ENCODE measurements around the gene LDB2.
"Not testable (repeated sequence)": the region's sequence is repeated elsewhere in the genome, so short reads cannot be mapped to it uniquely, and the experiment has no call there.

Gene LDB2

DNA sequence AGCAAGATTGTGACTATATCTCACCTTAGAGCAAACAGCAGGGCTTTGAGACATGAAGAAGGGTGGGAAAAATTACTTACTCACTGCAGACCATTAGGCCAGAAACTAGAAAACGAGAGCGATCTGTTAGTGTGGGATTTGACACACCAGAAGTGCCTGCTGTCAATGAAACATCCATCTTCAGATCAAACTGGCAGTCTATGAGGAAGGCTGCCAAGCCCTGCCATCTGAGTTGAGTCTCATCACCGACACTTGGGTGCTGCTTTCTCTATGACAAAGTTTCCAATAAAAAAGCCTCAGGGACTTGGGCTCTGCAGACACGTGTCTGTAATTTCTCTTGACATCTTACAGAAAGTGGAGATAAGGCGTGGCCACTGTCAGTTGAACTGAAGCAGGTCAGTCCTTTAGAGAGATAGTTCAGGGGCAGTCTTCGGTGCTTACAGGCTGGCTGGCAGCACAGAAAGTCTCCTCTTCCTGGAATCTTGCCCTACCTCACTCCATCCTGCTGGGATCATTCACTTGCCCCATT, 40.1 kb upstream of the LDB2 start:
- no peaks in the 10 kb centered on the region for H3K4me1 ChIP-seq (ENCODE audit: low read length)
- H3K4me3 ChIP-seq (ENCODE audit: low read length), result no peak overlapping the region
- H3K36me3 ChIP-seq (replicated peaks; ENCODE audit: insufficient read depth, low read length), result no peaks in the 10 kb centered on the region
- H3K9me2 ChIP-seq (replicated peaks; ENCODE audit: insufficient read depth, low read length), result no peaks in the 10 kb centered on the region
- H3K9me3 ChIP-seq (replicated peaks; ENCODE audit: insufficient read depth, low read length), result no peaks in the 10 kb centered on the region
- no peaks in the 10 kb centered on the region for H4K20me1 ChIP-seq (ENCODE audit: insufficient read depth, low read length)
- no peak overlapping the region for H3K27ac ChIP-seq (ENCODE audit: low read length)
- H3K27me3 ChIP-seq (replicated peaks; ENCODE audit: insufficient read depth, low read length), result no peaks in the 10 kb centered on the region
- no peak overlapping the region for H3K9ac ChIP-seq (ENCODE audit: low read length)
- no peaks in the 10 kb centered on the region for H3F3A ChIP-seq (ENCODE audit: insufficient read depth, low read length)
- H3K4me2 ChIP-seq (ENCODE audit: low read depth, low read length), result no peak overlapping the region
- no peak for DNase-seq
- no peaks in the 10 kb centered on the region for H3K79me2 ChIP-seq (ENCODE audit: low read length)
- no peak for TF ChIP-seq EZH2 (optimal IDR thresholded peaks at IDR 0.05; ENCODE audit: low read depth, low read length)
- TF ChIP-seq, protein P1, sequence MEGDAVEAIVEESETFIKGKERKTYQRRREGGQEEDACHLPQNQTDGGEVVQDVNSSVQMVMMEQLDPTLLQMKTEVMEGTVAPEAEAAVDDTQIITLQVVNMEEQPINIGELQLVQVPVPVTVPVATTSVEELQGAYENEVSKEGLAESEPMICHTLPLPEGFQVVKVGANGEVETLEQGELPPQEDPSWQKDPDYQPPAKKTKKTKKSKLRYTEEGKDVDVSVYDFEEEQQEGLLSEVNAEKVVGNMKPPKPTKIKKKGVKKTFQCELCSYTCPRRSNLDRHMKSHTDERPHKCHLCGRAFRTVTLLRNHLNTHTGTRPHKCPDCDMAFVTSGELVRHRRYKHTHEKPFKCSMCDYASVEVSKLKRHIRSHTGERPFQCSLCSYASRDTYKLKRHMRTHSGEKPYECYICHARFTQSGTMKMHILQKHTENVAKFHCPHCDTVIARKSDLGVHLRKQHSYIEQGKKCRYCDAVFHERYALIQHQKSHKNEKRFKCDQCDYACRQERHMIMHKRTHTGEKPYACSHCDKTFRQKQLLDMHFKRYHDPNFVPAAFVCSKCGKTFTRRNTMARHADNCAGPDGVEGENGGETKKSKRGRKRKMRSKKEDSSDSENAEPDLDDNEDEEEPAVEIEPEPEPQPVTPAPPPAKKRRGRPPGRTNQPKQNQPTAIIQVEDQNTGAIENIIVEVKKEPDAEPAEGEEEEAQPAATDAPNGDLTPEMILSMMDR (IDR thresholded peaks at IDR 0.05; ENCODE audit: low read length), result no peak
- no peak overlapping the region for H2AFZ ChIP-seq (ENCODE audit: low read length)

DNA sequence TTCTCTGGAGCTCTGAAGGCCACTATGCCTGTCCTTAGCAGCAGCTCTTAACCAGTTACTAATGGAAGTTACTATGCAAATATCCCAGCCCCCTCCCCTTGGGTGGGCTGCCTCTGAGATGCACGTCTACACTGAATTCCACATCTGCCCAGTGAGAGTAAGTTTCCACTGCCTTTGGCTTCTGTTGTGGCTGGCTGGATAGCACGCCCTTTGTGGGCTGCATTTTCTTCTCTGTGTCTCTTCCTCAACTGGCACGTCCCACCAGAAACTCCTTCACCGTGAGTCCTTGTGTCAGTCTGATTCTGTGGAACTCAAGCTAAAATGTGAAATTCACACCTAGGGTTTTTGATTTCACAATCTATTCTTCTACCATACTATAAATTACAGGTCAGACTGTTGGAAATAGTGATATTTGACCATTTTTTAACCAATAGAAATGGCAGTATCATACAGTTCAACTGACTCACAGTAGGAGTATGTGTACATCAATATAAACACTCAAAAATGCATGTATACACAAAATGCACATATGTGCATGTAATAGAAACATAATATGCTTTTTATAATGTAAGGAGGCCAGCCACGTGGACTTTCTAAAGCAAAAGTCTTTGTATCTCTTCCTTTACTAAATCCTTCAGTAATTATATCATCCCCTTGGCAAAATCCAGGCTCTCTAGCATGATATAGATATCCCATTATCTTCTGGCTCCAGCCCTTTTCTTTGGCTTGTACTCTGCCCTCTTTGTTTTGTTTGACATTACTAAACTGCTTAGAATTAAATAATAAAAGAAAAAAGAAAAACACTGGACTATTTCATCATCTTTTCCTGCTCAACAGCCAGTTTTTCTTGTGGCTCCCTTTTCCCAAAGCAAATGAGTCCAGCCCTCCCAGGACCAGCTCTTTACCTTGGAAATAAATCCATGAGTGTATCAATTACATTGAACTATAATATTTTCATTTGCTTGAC, 33.2 kb upstream of the LDB2 start:
- H2AFZ ChIP-seq (ENCODE audit: low read length), result no peak overlapping the region
- no peak overlapping the region for H3K4me2 ChIP-seq (ENCODE audit: low read depth, low read length)
- no peak for DNase-seq
- H3F3A ChIP-seq (ENCODE audit: insufficient read depth, low read length), result no peaks in the 10 kb centered on the region
- H3K4me3 ChIP-seq (ENCODE audit: low read length), result no peak overlapping the region
- no peaks in the 10 kb centered on the region for H3K4me1 ChIP-seq (ENCODE audit: low read length)
- no peaks in the 10 kb centered on the region for H3K36me3 ChIP-seq (replicated peaks; ENCODE audit: insufficient read depth, low read length)
- H3K9me3 ChIP-seq (replicated peaks; ENCODE audit: insufficient read depth, low read length), result no peaks in the 10 kb centered on the region
- no peaks in the 10 kb centered on the region for H3K9me2 ChIP-seq (replicated peaks; ENCODE audit: insufficient read depth, low read length)
- no peaks in the 10 kb centered on the region for H3K27me3 ChIP-seq (replicated peaks; ENCODE audit: insufficient read depth, low read length)
- H4K20me1 ChIP-seq (ENCODE audit: insufficient read depth, low read length), result no peaks in the 10 kb centered on the region
- no peak overlapping the region for H3K9ac ChIP-seq (ENCODE audit: low read length)
- no peaks in the 10 kb centered on the region for H3K79me2 ChIP-seq (ENCODE audit: low read length)
- TF ChIP-seq EZH2 (optimal IDR thresholded peaks at IDR 0.05; ENCODE audit: low read depth, low read length), result no peak
- no peak for TF ChIP-seq EZH2phosphoT487 (IDR thresholded peaks at IDR 0.05; ENCODE audit: low read length)
- TF ChIP-seq, protein P1 (IDR thresholded peaks at IDR 0.05; ENCODE audit: low read length), result no peak
- H3K27ac ChIP-seq (ENCODE audit: low read length), result no peak overlapping the region

DNA sequence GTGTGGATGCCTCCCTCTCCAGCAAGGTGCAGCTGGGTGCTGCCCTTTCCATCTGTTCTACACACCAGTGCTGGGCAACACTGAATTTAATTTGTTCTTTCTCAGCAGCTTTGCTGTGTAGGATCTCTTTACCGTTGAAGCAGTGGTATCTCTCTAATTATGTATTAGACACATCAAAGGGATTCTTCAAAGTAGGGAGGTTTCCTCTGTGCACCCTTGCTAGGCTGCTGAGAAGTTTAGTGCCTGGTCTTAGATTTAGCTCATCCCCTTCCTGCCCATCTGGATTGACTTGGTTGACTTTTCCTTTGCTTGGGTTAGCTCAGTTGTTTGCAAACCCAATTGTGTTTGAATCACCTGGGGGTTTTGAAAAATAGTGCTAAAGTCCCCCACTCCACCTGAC, 27.8 kb upstream of the LDB2 start:
- Histone ChIP-seq H3K4me1 (ENCODE audit: low read length) (no peaks in the 10 kb centered on the region), H3K4me3 (ENCODE audit: low read length) (no peak overlapping the region), H4K20me1 (ENCODE audit: insufficient read depth, low read length) (no peaks in the 10 kb centered on the region), H3K27ac (ENCODE audit: low read length) (no peak overlapping the region), H3K9me2 (replicated peaks; ENCODE audit: insufficient read depth, low read length) (no peaks in the 10 kb centered on the region), H3K79me2 (ENCODE audit: low read length) (no peaks in the 10 kb centered on the region), H3K27me3 (replicated peaks; ENCODE audit: insufficient read depth, low read length) (no peaks in the 10 kb centered on the region), H2AFZ (ENCODE audit: low read length) (no peak overlapping the region), H3K36me3 (replicated peaks; ENCODE audit: insufficient read depth, low read length) (no peaks in the 10 kb centered on the region), H3F3A (ENCODE audit: insufficient read depth, low read length) (no peaks in the 10 kb centered on the region), H3K9ac (ENCODE audit: low read length) (no peak overlapping the region), H3K9me3 (replicated peaks; ENCODE audit: insufficient read depth, low read length) (no peaks in the 10 kb centered on the region), H3K4me2 (ENCODE audit: low read depth, low read length) (no peak overlapping the region)
- TF ChIP-seq EZH2phosphoT487 (IDR thresholded peaks at IDR 0.05; ENCODE audit: low read length) (no peak), EZH2 (optimal IDR thresholded peaks at IDR 0.05; ENCODE audit: low read depth, low read length) (no peak)
- TF ChIP-seq, protein P1 (IDR thresholded peaks at IDR 0.05; ENCODE audit: low read length), result no peak
- DNase-seq, result no peak

DNA sequence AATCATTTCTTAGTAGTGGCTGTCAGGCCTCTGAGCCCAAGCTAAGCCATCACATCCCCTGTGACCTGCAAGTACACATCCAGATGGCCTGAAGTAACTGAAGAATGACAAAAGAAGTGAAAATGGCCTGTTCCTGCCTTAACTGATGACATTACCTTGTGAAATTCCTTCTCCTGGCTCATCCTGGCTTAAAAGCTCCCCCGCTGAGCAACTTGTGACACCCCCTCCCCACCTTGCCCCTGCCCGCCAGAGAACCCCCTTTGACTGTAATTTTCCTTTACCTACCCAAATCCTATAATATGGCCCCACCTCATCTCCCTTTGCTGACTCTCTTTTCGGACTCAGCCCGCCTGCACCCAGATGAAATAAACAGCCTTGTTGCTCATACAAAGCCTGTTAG, 20.3 kb upstream of the LDB2 start:
- H3K4me2 ChIP-seq (ENCODE audit: low read depth, low read length); H3K27me3 ChIP-seq (replicated peaks; ENCODE audit: insufficient read depth, low read length); H3K9ac ChIP-seq (ENCODE audit: low read length); H3K27ac ChIP-seq (ENCODE audit: low read length); H3K4me1 ChIP-seq (ENCODE audit: low read length); DNase-seq; H2AFZ ChIP-seq (ENCODE audit: low read length); H3K4me3 ChIP-seq (ENCODE audit: low read length); H3K9me3 ChIP-seq (replicated peaks; ENCODE audit: insufficient read depth, low read length); H4K20me1 ChIP-seq (ENCODE audit: insufficient read depth, low read length); H3K36me3 ChIP-seq (replicated peaks; ENCODE audit: insufficient read depth, low read length); H3K9me2 ChIP-seq (replicated peaks; ENCODE audit: insufficient read depth, low read length); H3K79me2 ChIP-seq (ENCODE audit: low read length); H3F3A ChIP-seq (ENCODE audit: insufficient read depth, low read length): not testable (repeated sequence)

Data from MM.1S (cell line).